WERI-Rb-1 (cell line): ENCODE results near the gene IDH3A.
A peak's percentile ranks its signal among the peaks of the same experiment; 100 is the strongest.

Experiments used
- DNase-seq: peaks from one replicate; pipeline ENCODE4 v3.0.0-alpha.2; 2020
- H3K27ac ChIP-seq: fragments of 250-450 bp; sonication (Bioruptor Pico); 2 replicates; pipeline ENCODE4 v1.5.1; 2020; ENCODE audit warnings: mild to moderate bottlenecking, moderate library complexity
- H3K27me3 ChIP-seq: fragments of 250-450 bp; sonication (Bioruptor Pico); 2 replicates; pipeline ENCODE4 v1.5.1; 2021; ENCODE audit warnings: mild to moderate bottlenecking, low read depth, moderate library complexity; ENCODE audit not compliant: insufficient read depth, severe bottlenecking
- H3K36me3 ChIP-seq: fragments of 250-450 bp; sonication (Bioruptor Pico); 2 replicates; pipeline ENCODE4 v1.5.1; 2020; ENCODE audit warnings: mild to moderate bottlenecking, moderate library complexity
- H3K4me3 ChIP-seq: 2 replicates; pipeline ENCODE4 v1.5.1; 2011; ENCODE audit warnings: low read depth, mild to moderate bottlenecking, control low read depth, low read length
- H3K9me3 ChIP-seq: fragments of 250-450 bp; sonication (Bioruptor Pico); 2 replicates; pipeline ENCODE4 v1.5.1; 2021; ENCODE audit warnings: mild to moderate bottlenecking, moderate library complexity; ENCODE audit not compliant: severe bottlenecking
- TF ChIP-seq, protein P1 (sequence below): IDR thresholded peaks from 2 replicates; pipeline ENCODE4 v1.5.1; 2011; ENCODE audit warnings: low read depth, mild to moderate bottlenecking, control low read depth, inconsistent platforms, low read length

Gene IDH3A

DNA sequence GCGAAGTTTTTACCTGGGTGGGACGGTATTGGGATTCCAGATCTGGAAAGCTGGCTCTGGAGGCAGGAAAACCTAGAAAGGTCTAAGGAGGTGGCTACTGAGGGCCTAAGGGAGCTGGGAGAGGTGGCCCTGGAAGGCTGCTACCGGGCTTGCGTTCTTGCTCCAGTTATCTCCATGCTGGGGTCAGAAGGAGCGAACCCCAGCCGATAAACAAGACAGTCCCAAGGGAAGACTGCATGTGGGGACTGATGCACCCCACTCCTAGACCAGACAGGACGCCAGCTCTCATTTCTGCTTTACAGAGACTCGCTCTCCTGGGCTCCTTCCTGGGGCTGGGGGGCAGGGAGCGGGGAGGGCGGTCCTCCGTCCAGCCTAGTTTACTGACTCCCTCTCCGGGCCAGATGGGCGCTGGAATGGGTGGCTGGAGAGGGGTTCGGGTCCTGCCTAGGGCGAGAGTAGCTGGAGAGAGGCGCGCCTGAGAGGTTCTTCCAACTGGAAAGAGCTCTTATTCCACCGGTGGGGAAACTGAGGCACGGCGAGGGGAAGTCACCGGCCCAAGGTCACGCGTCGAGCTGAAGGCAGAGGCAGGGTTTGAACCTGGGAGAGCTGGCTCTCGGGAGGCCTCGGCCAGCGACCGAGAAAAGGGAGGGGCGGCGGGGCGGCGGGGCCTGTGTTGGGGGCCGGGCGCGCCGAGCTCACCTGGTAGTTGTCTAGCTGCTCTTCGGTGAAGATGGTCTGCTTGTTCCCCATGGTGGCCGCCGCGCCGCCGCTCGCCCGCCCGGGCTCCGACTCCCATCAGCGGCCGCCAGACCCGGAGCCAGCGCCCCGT, 18.5 kb upstream of the IDH3A start:
- H3K4me3 ChIP-seq, result peak overlapping the region; percentile 49
- DNase-seq, result no peak
- no peaks in the 10 kb centered on the region for H3K9me3 ChIP-seq
- TF ChIP-seq, protein P1, sequence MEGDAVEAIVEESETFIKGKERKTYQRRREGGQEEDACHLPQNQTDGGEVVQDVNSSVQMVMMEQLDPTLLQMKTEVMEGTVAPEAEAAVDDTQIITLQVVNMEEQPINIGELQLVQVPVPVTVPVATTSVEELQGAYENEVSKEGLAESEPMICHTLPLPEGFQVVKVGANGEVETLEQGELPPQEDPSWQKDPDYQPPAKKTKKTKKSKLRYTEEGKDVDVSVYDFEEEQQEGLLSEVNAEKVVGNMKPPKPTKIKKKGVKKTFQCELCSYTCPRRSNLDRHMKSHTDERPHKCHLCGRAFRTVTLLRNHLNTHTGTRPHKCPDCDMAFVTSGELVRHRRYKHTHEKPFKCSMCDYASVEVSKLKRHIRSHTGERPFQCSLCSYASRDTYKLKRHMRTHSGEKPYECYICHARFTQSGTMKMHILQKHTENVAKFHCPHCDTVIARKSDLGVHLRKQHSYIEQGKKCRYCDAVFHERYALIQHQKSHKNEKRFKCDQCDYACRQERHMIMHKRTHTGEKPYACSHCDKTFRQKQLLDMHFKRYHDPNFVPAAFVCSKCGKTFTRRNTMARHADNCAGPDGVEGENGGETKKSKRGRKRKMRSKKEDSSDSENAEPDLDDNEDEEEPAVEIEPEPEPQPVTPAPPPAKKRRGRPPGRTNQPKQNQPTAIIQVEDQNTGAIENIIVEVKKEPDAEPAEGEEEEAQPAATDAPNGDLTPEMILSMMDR, result no peak
- H3K27ac ChIP-seq, result peak overlapping the region; percentile 38
- H3K27me3 ChIP-seq, result no peaks in the 10 kb centered on the region
- H3K36me3 ChIP-seq, result peaks cover 3% of the 10 kb centered on the region

DNA sequence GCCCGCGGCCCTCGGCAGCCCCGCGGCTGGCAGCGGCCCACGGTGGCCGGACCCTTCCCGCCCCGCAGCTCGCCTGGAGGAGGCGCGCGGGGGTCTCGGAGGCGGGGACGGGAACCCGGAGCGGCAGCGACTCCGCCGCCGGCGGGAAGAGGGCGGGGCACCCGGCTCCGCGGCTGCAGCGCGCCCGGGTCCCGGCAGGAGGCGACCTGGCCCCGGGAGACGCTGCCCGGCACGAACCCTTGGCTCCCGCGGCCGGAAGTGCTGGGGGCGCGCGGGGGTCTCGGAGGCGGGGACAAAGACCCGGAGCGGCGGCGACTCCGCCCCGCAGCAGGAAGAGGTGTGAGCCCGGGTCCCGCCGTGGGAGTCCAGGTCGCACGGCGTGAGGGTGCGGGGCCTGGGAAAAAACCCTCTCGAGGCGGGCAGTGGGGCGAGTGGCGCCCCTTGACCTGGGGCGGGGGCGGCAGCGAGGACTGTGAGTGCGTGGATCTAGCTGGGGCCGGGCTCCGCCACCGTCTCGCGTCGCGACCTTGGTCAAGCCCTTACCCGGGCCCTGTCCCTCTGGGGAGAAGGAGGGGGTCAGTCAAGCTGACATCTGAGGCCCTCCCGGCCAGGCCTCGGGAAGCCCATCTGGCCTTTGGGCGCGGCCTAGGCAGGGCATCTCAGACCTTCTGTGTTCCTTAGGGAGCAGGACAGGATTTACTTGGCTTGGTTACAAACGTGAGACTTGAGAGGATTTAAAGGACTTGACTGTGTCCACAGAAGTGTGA, 17.7 kb upstream of the IDH3A start, which contains the start of gene CIB2:
Gene CIB2 (minus strand): TSS at position 151 of the 767 bp plus-strand sequence. CDS start 230 bp downstream, outside the sequence.
- peak; percentile 89 for DNase-seq
- H3K9me3 ChIP-seq, result no peaks in the 10 kb centered on the region
- H3K27ac ChIP-seq, result peak within 1 kb of the TSS; percentile 89
- peak within 1 kb of the TSS; percentile 81 for H3K4me3 ChIP-seq
- TF ChIP-seq, protein P1, result peak; percentile 75
- H3K27me3 ChIP-seq, result no peaks in the 10 kb centered on the region
- peaks cover 2% of the 10 kb centered on the region for H3K36me3 ChIP-seq

DNA sequence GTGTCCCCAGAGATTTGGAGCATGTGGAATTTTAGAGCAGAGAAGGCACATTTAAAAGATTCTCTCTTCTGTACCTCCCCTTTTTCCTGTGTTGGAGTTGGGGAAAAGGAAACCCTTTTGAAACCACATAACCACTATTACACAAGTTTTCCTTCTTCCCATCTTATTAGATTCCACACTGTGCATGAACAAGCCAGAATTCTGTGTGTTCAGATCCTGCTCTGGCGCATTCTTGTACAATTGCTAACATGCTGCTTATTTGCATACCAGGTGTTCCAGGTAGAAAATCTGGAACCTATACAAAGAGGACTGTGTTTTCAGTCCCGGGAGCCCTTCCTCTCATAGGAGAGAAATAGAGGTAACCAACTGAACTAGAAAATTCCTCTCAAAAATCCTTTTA, 15.4 kb upstream of the IDH3A start:
- Histone ChIP-seq H3K36me3 (no peaks in the 10 kb centered on the region; the same call in 1 of the 2 replicates), H3K27me3 (no peaks in the 10 kb centered on the region), H3K9me3 (no peaks in the 10 kb centered on the region), H3K4me3 (no peak overlapping the region), H3K27ac (no peak overlapping the region)
- no peak for DNase-seq
- TF ChIP-seq, protein P1, result no peak

DNA sequence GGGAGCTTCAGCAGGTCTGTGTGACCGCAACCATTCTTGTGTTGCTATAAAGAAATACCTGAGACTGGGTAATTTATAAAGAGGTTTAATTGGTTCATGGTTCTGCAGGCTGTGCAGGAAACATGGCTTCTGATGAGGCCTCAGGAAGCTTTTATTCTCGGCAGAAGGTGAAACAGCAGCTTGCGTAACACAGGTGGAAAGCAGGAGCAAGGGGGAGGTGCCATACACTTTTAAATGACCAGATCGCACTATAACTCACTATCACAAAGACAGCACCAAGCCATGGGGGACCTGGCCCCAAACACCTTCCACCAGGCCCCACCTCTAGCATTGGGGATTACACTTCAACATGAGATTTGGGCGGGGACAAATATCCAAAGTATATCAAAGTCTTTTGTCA, 9.6 kb upstream of the IDH3A start:
- H3K27me3 ChIP-seq, result no peaks in the 10 kb centered on the region
- DNase-seq, result no peak
- TF ChIP-seq, protein P1, result no peak

DNA sequence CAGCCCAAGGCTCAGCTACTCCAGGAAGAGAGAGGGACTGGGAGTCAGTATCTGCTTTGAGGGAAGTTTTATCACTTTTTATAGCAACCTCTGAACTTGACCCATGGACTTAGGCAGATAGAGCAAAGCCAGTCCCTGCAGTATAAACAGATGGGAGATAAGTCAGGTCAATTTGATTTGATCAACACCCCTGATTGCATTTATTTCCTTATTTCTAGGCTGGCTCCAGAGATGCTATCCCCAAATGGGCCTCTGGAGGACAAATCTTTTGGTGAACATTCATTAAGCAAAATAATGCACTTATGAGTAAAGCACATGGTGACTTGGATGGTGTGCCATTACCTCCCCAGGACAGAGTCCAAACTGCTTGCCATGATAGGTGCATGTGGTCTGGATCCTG, 8.9 kb upstream of the IDH3A start:
- Histone ChIP-seq H3K36me3 (no peaks in the 10 kb centered on the region), H3K4me3 (no peak overlapping the region), H3K27me3 (no peaks in the 10 kb centered on the region), H3K27ac (no peak overlapping the region), H3K9me3 (no peaks in the 10 kb centered on the region)
- no peak for DNase-seq
- TF ChIP-seq, protein P1, result no peak

More for the DNA sequence above, 9.6 kb upstream of the IDH3A start:
- Histone ChIP-seq H3K4me3 (no peak overlapping the region), H3K9me3 (no peaks in the 10 kb centered on the region), H3K27ac (no peak overlapping the region), H3K36me3 (no peaks in the 10 kb centered on the region)
